GM19395 (cell line): Measurements from ENCODE around the gene GART.
"Not testable (repeated sequence)": the region's sequence is repeated elsewhere in the genome, so short reads cannot be mapped to it uniquely, and the experiment has no call there.

Experiments
- ATAC-seq: cut with Tn5 transposase; IDR thresholded peaks from one replicate; pipeline ENCODE4 v1.9.1; 2021; ENCODE audit warnings: mild to moderate bottlenecking, moderate library complexity; ENCODE audit not compliant: unreplicated experiment

The GART gene

DNA sequence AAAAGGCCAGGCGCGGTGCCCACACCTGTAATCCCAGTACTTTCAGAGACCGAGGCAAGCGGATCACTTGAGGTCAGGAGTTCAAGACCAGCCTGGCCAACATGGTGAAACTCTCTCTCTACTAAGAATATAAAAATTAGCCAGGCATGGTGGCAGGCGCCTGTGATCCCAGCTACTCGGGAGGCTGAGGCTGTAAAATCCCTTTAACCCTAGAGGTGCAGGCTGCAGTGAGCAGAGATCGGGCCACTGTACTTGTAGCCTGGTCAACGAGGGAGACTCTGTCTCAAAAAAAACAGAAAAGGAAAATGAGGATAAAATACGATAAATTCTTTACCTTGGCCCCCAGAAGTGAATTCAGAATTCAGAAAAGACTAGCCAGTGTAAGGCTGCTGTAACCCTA, 63.7 kb downstream of the GART start:
- no peak for ATAC-seq

DNA sequence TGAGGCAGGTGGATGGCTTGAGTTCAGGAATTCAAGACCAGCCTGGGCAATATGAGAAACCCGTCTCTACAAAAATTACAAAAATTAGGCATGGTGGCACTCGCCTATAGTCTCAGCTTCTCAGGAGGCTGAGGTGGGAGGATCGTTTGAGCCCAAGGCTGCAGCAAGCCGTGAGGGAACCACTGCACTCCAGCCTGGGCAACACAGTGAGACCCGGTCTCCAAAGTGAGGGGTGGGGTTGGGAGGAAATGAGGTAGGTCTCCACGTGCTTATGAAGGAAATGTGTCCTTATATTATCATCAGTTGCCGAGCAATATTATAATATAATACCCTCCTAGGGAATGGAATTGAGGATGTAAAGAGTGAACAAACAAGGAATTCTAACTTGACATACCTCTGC, 64.9 kb downstream of the GART start:
- ATAC-seq, result no peak

DNA sequence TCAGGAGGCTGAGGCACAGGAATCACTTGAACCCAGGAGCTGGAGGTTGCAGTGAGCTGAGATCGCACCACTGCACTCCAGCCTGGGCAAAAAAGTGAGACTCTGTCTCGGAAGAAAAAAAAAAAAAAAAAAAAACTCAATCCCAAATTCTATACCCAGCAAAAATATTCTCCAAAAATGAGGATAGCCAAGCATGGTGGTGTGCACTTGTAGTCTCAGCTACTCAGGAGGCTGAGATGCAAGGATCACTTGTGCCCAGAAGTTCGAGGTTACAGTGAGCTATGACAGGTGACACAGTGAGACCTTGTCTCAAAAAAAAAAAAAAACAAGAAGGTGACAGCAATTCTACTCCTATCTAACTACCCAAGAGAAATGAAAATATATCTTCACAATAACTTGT, 68.6 kb downstream of the GART start:
- ATAC-seq, result no peak

DNA sequence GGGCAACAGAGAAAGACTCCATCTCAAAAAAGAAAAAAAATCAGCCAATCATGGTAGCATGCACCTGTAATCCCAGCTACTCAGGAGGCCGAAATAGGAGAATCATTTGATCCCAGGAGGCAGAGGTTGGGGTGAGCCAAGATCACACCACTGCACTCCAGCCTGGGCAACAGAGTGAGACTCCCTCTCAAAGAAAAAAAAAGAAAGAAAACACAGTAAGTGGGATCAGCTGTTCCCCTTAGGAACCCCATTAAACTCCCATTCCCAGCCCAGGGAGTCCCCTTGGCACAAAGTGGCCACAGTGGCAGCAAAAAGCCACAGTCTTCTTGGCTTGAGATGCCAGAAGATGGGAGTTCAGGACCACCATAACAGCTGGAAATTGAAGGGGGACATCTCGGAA, 71.2 kb downstream of the GART start:
- no peak for ATAC-seq

DNA sequence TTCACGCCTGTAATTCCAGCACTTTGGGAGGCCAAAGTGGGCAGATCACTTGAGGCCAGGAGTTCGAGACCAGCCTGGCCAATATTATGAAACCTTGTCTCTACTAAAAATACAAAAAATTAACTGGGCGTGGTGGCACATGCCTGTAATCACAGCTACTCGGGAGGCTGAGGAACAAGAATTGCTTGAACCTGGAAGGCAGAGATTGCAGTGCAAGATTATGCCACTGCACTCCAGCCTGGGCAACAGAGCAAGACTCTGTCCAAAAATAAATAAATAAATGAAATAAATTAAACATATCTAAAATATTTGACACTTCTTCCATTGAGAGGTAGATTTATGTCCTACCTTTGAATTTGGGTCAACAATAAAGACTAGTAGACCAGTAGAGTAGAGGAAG, 72.7 kb downstream of the GART start:
- ATAC-seq, result not testable (repeated sequence)

DNA sequence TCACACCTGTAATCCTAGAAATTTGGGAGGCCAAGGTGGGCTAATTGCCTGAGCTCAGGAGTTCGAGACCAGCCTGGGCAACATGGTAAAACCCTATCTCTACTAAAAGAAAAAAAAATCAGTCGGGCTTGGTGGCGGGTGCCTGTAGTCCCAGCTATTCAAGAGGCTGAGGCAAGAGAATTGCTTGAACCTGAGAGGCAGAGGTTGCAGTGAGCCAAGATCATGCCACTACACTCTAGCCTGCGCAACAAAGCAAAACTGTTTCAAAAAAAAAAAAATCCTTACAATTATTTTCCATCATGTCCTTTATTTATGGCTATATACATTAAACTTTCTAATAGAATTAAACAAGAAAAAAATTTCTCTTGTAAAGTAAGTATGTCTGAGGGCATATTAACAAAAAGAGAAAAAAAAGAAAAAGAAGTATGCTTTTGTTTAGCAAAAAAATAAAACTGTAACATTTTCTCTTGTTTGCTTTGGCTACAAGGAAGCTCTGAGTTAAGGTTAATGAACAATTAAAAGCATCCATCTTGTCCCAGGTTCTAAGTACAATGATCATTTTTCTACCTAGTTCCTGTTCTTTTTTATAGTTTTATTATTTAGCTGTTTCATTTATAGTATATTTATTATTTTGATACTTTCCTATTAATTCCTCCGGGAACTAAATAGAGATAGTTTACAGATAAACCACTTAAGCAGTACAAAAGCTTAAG, 80.2 kb downstream of the GART start:
- no peak for ATAC-seq

DNA sequence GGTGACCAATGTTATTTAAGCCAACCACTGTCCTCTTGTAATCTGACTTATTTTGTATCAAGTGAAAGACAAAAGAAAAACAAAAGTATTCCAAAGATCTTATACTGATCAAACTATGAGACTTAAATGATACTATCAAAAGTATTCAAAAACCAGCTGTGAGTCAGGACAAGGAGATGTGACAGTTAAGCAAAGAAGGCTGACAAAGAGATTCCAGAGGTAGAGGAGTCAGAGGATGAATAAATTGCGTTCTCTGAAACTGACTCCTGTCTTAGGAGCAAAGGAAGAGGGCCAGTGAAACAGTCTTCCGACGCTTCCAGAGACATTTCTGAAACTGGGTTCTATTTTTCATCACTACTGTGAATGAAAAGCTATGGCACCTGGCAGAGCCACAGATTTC, 83.1 kb downstream of the GART start:
- no peak for ATAC-seq

DNA sequence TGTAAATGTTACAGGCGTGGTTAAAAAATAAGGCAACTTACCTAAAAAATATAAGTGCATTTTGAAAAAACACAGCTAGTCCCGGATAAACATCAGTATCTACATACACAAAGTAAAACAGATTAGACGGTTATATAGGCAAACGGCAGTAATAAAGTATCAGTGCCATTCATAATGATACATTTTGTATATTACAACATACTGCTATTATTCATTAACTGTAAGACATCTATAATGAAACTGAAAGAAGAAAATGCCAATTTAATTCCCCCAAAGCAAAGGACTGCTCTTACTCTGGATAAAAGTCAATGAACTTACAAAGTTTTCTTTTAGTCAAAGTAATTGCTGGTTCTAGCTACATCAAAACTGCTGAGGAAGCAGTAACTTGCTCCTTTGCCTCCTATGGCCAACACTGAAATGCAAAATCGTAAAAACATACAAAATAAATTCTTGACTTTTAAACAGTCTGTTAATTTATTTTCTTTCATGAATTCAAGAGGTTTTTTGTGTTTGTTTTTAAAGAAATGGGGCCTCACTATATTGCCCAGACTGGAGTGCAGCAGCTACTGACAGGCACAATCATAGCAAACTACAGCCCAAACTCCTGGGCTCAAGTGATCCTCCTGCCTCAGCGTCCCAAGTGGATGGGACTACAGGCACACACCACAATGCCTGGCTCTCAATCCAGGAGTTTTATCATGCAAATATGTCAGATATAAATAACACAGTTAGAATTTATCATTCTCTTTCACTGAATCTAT, 86.1 kb downstream of the GART start:
- no peak for ATAC-seq
